ENCODE measurements around the gene TMEM204. TPM values are rescaled to one million over a fixed set of nuclear protein-coding genes. Genes with fewer than 3 reads are reported as not detected.

TMEM204 gene
- total RNA-seq, 2 experiments from 2014 or later, result 12.9 to 14.3 TPM

DNA sequence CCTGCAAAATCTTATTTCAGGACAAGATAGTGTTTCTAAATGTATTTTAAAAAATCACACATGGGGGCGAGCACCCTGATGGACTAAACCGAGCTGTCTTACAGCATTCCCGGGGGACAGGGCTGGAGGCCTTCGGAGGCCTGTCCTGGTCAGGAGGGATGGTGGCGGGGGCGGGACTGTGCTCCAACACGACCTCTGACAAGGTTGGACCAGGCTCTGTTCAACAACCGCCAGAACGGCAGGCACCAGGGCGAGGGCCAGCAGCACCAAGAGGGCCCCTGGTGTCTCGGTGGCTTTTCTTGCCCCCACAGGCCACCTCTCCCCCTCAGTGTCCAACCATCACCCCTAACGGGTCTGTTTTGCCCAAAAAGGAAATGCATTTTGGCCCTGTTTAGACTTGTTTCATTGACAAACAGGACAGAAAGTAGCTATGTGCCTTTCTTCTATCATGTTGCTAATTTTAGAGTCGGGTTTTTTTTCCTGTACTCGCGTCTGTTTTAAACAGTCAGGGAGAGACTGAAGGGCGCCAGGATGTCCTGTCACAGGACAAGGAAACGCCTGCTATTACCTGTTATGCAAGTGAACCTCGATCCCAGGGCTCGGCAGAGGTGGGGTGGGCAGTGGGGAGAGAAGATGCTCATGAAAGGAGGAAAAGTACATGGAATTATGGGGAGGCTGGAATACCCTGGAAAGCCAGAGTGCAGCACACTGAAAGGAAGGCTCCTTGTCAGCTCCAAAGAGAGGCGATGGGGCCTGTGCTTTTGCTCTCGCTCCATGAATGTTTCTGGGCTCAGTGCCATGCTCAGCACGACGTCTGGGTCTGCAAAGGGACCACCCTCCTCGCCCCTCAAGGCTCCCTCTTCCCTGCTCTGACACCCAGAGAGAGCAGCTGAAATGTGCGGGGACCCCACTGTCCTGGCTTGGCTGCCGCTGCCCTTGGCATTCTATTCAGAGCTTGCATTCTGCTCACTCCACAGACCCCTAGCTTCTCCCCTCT is 11.9 kb downstream of the TMEM204 start:
- Mint-ChIP-seq H3K36me3 (ENCODE audit: low read depth) (peaks cover 22% of the 10 kb centered on the region), H3K4me3 (peak overlapping the region; percentile 9), H3K27ac (peak overlapping the region; percentile 92), H3K4me1 (ENCODE audit: low read depth) (peaks cover 54% of the 10 kb centered on the region), H3K27me3 (no peaks in the 10 kb centered on the region), H3K9me3 (no peaks in the 10 kb centered on the region)
- ATAC-seq (no peak), DNase-seq (no peak)
- TF ChIP-seq, protein P1, sequence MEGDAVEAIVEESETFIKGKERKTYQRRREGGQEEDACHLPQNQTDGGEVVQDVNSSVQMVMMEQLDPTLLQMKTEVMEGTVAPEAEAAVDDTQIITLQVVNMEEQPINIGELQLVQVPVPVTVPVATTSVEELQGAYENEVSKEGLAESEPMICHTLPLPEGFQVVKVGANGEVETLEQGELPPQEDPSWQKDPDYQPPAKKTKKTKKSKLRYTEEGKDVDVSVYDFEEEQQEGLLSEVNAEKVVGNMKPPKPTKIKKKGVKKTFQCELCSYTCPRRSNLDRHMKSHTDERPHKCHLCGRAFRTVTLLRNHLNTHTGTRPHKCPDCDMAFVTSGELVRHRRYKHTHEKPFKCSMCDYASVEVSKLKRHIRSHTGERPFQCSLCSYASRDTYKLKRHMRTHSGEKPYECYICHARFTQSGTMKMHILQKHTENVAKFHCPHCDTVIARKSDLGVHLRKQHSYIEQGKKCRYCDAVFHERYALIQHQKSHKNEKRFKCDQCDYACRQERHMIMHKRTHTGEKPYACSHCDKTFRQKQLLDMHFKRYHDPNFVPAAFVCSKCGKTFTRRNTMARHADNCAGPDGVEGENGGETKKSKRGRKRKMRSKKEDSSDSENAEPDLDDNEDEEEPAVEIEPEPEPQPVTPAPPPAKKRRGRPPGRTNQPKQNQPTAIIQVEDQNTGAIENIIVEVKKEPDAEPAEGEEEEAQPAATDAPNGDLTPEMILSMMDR (IDR thresholded peaks at IDR 0.05), result no peak
- ChIA-PET POLR2A (interaction anchor here (0.7 to 2.3 kb wide), 3 partner anchors 9 to 124 kb away, joined by 3 to 9 read pairs (median 4); no protein-coding TSS in a partner anchor), CTCF (interaction anchor here (1.0 kb wide), 2 partner anchors 8 to 124 kb away, joined by 3 to 4 read pairs; no protein-coding TSS in a partner anchor)
- intact Hi-C loops (cut with micrococcal nuclease), result no loop called here

DNA sequence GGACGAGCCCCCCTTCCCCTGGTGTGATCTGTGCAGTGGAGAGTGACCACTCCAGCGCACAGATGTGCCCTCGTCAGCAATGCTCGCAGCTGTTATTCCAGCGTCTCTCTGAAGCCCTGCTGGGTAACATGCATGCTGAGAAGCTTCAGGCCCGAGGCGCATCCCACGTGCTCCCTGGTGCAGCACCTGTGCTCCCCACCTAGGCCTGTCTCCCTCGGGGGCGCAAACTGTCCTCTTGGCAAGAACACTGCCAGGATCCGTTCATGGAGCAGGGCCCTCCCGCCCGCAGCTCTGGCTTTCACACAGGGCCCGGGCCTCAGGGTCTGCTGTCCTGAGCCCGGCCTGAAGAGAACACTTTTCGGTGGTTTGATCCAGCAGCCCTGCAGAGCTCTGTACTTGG is 13.0 kb downstream of the TMEM204 start:
- peaks cover 47% of the 10 kb centered on the region for H3K4me1 Mint-ChIP-seq (ENCODE audit: low read depth)
- DNase-seq (no peak), ATAC-seq (no peak)
- POLR2A ChIA-PET, result interaction anchor here (0.7 to 2.3 kb wide), 3 partner anchors 10 to 27 kb away, joined by 3 to 9 read pairs (median 3); no protein-coding TSS in a partner anchor
- CTCF ChIA-PET, result interaction anchor here (1.0 kb wide), 1 partner anchor 9 kb away, joined by 4 read pairs; no protein-coding TSS in a partner anchor
- H3K27ac Mint-ChIP-seq, result peak overlapping the region; percentile 55
- no peaks in the 10 kb centered on the region for H3K27me3 Mint-ChIP-seq
- H3K4me3 Mint-ChIP-seq, result no peak overlapping the region
- intact Hi-C loops (cut with micrococcal nuclease), result no loop called here
- H3K9me3 Mint-ChIP-seq, result no peaks in the 10 kb centered on the region
- peaks cover 20% of the 10 kb centered on the region for H3K36me3 Mint-ChIP-seq (ENCODE audit: low read depth)
- TF ChIP-seq, protein P1 (IDR thresholded peaks at IDR 0.05), result no peak

DNA sequence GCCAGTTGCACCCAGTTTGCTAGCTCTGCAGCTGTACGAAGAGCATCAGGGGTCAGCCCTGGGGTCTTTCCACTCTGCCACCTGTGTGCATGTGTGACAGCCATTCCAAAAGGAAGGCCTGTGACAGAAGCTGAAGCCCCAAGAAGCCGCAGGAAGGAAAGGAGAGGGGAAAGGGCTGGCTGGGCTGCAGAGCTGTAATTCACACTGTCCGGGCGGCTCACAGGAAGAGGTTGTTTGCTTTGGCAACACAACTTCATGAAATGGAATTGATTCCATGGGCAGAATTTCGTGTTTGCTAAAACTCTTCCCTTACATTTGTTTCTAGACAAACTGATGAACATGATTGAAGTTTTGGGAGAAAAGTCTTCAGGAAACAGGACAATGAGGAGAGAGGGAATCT is 14.8 kb downstream of the TMEM204 start:
- POLR2A ChIA-PET, result interaction anchor here (1.4 kb wide), 1 partner anchor 11 kb away, joined by 3 read pairs; no protein-coding TSS in a partner anchor
- Mint-ChIP-seq H3K27me3 (no peaks in the 10 kb centered on the region), H3K27ac (peak overlapping the region; percentile 42), H3K4me1 (ENCODE audit: low read depth) (peaks cover 37% of the 10 kb centered on the region), H3K9me3 (no peaks in the 10 kb centered on the region), H3K4me3 (no peak overlapping the region), H3K36me3 (ENCODE audit: low read depth) (peaks cover 15% of the 10 kb centered on the region)
- CTCF ChIA-PET, result interaction anchor here (1.7 kb wide), 1 partner anchor 9 kb away, joined by 7 read pairs; no protein-coding TSS in a partner anchor
- intact Hi-C loops (cut with micrococcal nuclease), result no loop called here
- TF ChIP-seq, protein P1 (IDR thresholded peaks at IDR 0.05), result no peak
- DNase-seq, result no peak
- no peak for ATAC-seq

DNA sequence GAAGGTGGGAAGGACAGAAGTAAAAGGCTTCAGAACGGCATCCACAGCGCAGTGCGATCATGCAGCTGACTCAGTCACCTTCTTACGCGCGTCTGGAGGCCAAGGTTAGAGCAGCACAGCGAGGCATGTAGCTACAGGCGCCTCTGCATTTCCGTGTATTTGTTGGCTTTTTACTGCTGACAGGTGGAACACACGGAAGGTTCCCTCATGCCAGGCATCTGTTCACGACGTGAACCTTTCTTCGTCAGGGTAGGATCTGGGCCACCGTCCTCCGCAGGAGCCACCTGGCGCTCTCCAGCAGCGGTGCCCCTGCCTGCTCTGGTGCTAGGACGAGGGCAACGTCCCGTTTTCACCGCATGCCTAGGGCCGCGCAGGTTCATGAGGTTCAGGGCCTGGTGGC is 15.3 kb downstream of the TMEM204 start:
- ChIA-PET POLR2A (interaction anchor here (2.3 kb wide), 1 partner anchor 11 kb away, joined by 8 read pairs; no protein-coding TSS in a partner anchor), CTCF (interaction anchor here (1.7 kb wide), 1 partner anchor 10 kb away, joined by 7 read pairs; no protein-coding TSS in a partner anchor)
- ATAC-seq, result no peak
- Mint-ChIP-seq H3K4me3 (no peak overlapping the region), H3K27ac (no peak overlapping the region), H3K36me3 (ENCODE audit: low read depth) (peaks cover 12% of the 10 kb centered on the region), H3K4me1 (ENCODE audit: low read depth) (peaks cover 32% of the 10 kb centered on the region), H3K27me3 (no peaks in the 10 kb centered on the region), H3K9me3 (no peaks in the 10 kb centered on the region)
- TF ChIP-seq, protein P1 (IDR thresholded peaks at IDR 0.05), result no peak
- intact Hi-C loops (cut with micrococcal nuclease), result no loop called here
- no peak for DNase-seq
